ENCODE data around the gene ATP1A4. TPM values are rescaled to one million over a fixed set of nuclear protein-coding genes. Genes with fewer than 3 reads are reported as not detected.

ATP1A4 gene
- total RNA-seq, 4 donors from 2014 or later = 0.47 TPM; not detected in 3

DNA sequence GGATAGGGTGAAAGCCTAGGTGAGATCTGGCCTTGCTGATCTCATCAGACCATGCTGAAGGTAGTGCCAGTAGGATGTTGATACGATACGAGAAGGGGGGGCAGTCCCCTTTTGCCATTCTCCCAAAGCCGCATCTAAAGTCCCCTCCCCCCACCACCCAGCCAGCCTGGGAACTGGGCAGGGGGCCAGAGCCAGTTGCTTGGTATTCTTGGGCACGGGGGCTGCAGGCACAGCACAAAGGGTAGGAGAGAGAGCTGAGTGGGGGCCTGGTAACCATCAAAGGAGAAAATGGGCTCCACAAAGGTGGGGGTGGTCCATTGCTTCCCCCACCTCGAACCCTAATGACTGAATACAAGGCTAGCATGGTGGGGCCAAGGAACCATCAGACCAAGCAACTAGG is 59.2 kb downstream of the ATP1A4 start:
- no peaks in the 10 kb centered on the region for H3K27me3 ChIP-seq
- TF ChIP-seq EP300 (IDR thresholded peaks at IDR 0.05) = no peak
- TF ChIP-seq CTCF (IDR thresholded peaks at IDR 0.05) = no peak
- TF ChIP-seq POLR2AphosphoS5 (IDR thresholded peaks at IDR 0.05) = no peak
- TF ChIP-seq POLR2A (IDR thresholded peaks at IDR 0.05) = no peak
- peak overlapping the region in 3 of 4 donors; percentile 96 to 98 (median 96) for H3K27ac ChIP-seq
- H3K4me3 ChIP-seq = no peak overlapping the region
- H3K4me1 ChIP-seq = peaks cover 18 to 60% (median 41%) of the 10 kb centered on the region in 3 donors
- 50% methylated on average over 5 of the region's 5 CpGs; no CpG with 5 or more reads in 1 of the 2 donors for WGBS, 2 donors (ENCODE audit: low coverage in 1 of 2)
- no peaks in the 10 kb centered on the region for H3K9me3 ChIP-seq
- ATAC-seq = no peak
- peaks cover 0 to 60% of the 10 kb centered on the region in 2 donors for H3K36me3 ChIP-seq

- no peaks in the 10 kb centered on the region for H3K9me3 ChIP-seq
- H3K4me1 ChIP-seq = peaks cover 18 to 54% (median 40%) of the 10 kb centered on the region in 3 donors
- no peak for ATAC-seq
- TF ChIP-seq POLR2AphosphoS5 (IDR thresholded peaks at IDR 0.05) (no peak), POLR2A (IDR thresholded peaks at IDR 0.05) (no peak), EP300 (IDR thresholded peaks at IDR 0.05) (no peak), CTCF (IDR thresholded peaks at IDR 0.05) (no peak)
- no peak overlapping the region for H3K4me3 ChIP-seq
- 42 to 51% methylated on average over 2 to 5 of the region's 10 CpGs for WGBS, 2 donors (ENCODE audit: low coverage in 1 of 2)
- H3K27ac ChIP-seq = peak overlapping the region in 3 of 4 donors; percentile 96 to 98 (median 96)
- H3K36me3 ChIP-seq = peaks cover 0 to 66% of the 10 kb centered on the region in 2 donors
- H3K27me3 ChIP-seq = no peaks in the 10 kb centered on the region
Observed at GRCh38 chr1:160211046-160211790, 59.8 kb downstream of the ATP1A4 start.

GRCh38 chr1:160214481-160215140 is 63.2 kb downstream of the ATP1A4 start:
- H3K9me3 ChIP-seq = no peaks in the 10 kb centered on the region
- no peak overlapping the region for H3K27ac ChIP-seq
- 61 to 91% methylated on average over 1 to 3 of the region's 3 CpGs for WGBS, 2 donors (ENCODE audit: low coverage in 1 of 2)
- ATAC-seq = no peak
- no peaks in the 10 kb centered on the region for H3K27me3 ChIP-seq
- H3K4me3 ChIP-seq = no peak overlapping the region
- no peak for TF ChIP-seq POLR2A (IDR thresholded peaks at IDR 0.05)
- no peak for TF ChIP-seq POLR2AphosphoS5 (IDR thresholded peaks at IDR 0.05)
- no peak for TF ChIP-seq EP300 (IDR thresholded peaks at IDR 0.05)
- no peak for TF ChIP-seq CTCF (IDR thresholded peaks at IDR 0.05)
- peaks cover 16 to 51% (median 34%) of the 10 kb centered on the region in 3 donors for H3K4me1 ChIP-seq
- H3K36me3 ChIP-seq = peaks cover 0 to 90% of the 10 kb centered on the region in 2 donors

DNA sequence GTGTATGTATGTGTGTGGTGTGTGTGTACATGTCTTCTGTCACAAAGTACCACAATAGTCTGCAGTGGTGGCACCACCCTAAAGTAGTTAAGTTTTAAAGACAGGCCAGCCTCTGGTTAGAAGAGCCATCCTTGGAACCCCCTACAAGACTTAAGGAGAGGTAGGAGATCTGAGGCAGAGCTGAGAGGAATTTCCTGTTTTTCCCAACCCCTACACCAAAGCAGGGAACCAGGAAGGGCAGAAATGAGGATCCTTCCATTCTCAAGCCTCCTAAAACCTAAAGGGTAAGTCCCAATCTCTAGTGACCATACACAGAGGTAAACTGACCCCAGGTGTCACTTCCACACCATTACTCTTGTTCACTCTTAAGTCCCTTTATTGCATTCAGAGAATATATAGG is 64.9 kb downstream of the ATP1A4 start:
- Histone ChIP-seq H3K9me3 (no peaks in the 10 kb centered on the region), H3K27me3 (no peaks in the 10 kb centered on the region), H3K4me1 (peaks cover 6 to 47% (median 25%) of the 10 kb centered on the region in 3 donors), H3K4me3 (no peak overlapping the region), H3K27ac (peak overlapping the region in 1 of 4 donors; percentile 79), H3K36me3 (peaks cover 4 to 99% of the 10 kb centered on the region in 2 donors)
- ATAC-seq = no peak
- TF ChIP-seq EP300 (IDR thresholded peaks at IDR 0.05) (no peak), POLR2A (IDR thresholded peaks at IDR 0.05) (no peak), POLR2AphosphoS5 (IDR thresholded peaks at IDR 0.05) (no peak), CTCF (IDR thresholded peaks at IDR 0.05) (no peak)

Measured in gastroesophageal sphincter (tissue), 4 donors.